Endothelial cell of umbilical vein (primary cell): Measurements from ENCODE around the gene MLF2.

Experiments used
- MYC ChIP-seq: IDR thresholded peaks from one replicate; pipeline ENCODE4 v1.6.1; 2011; ENCODE audit warnings: mild to moderate bottlenecking, low read depth, low read length
- POLR2AphosphoS5 ChIP-seq: IDR thresholded peaks from 2 replicates; pipeline ENCODE4 v1.6.1; 2012; ENCODE audit warnings: low read depth, mild to moderate bottlenecking, control low read depth, low read length, moderate library complexity; ENCODE audit not compliant: insufficient read depth
- TF ChIP-seq, protein P1 (sequence below), 2 donors: IDR thresholded peaks; 1 replicate in 1 of 2; 2 replicates in 1 of 2; pipeline ENCODE4 v1.5.1; 2011; ENCODE audit warnings: low read length in 2 of 2, mild to moderate bottlenecking in 2 of 2, moderate library complexity in 2 of 2, control low read depth in 1 of 2, inconsistent platforms in 1 of 2, low read depth in 1 of 2; ENCODE audit not compliant: insufficient read depth in 1 of 2; ENCODE audit errors: extremely low read depth in 1 of 2

GRCh38 chr12:6787309-6787708 is 34.4 kb upstream of the MLF2 start:
- TF ChIP-seq, protein P1, sequence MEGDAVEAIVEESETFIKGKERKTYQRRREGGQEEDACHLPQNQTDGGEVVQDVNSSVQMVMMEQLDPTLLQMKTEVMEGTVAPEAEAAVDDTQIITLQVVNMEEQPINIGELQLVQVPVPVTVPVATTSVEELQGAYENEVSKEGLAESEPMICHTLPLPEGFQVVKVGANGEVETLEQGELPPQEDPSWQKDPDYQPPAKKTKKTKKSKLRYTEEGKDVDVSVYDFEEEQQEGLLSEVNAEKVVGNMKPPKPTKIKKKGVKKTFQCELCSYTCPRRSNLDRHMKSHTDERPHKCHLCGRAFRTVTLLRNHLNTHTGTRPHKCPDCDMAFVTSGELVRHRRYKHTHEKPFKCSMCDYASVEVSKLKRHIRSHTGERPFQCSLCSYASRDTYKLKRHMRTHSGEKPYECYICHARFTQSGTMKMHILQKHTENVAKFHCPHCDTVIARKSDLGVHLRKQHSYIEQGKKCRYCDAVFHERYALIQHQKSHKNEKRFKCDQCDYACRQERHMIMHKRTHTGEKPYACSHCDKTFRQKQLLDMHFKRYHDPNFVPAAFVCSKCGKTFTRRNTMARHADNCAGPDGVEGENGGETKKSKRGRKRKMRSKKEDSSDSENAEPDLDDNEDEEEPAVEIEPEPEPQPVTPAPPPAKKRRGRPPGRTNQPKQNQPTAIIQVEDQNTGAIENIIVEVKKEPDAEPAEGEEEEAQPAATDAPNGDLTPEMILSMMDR (IDR thresholded peaks at IDR 0.05; ENCODE audit: extremely low read depth in 1 of 2, insufficient read depth in 1 of 2, low read depth in 1 of 2, low read length in 2 of 2) = no peak
- TF ChIP-seq POLR2AphosphoS5 (no peak), MYC (no peak)
